Testis (tissue), 5 donors: ENCODE data around the gene SMIM17. TPM values are rescaled to one million over a fixed set of nuclear protein-coding genes. Genes with fewer than 3 reads are reported as not detected.

ENCODE experiments used
- DNase-seq: peaks from one replicate; pipeline ENCODE4 v3.0.0-alpha.2; 2019
- H3K27ac ChIP-seq, 2 donors: fragments of 200-600 bp; sonication (generic); one replicate each; pipeline ENCODE4 v1.5.1; 2019
- H3K27me3 ChIP-seq: fragments of 200-600 bp; sonication (generic); one replicate; pipeline ENCODE4 v1.5.1; 2019
- H3K36me3 ChIP-seq: fragments of 200-600 bp; sonication (generic); one replicate; pipeline ENCODE4 v1.5.1; 2017; ENCODE audit warnings: low read depth; ENCODE audit errors: missing control alignments
- H3K4me1 ChIP-seq: fragments of 200-600 bp; sonication (generic); one replicate; pipeline ENCODE4 v1.5.1; 2019
- H3K4me3 ChIP-seq, 2 donors: fragments of 200-600 bp; sonication (generic); one replicate each; pipeline ENCODE4 v1.5.1; 2017 to 2019
- H3K9me3 ChIP-seq: fragments of 200-600 bp; sonication (generic); one replicate; pipeline ENCODE4 v1.5.1; 2017
- CTCF ChIP-seq, 3 experiments: fragments of 450-650 bp in 2 of 3; fragments of 200-600 bp in 1 of 3; sonication (generic) in 1 of 3; IDR thresholded peaks; one replicate each; pipeline ENCODE4 v1.5.1; 2016 to 2019; ENCODE audit warnings: antibody characterized with exemption in 3 of 3, mild to moderate bottlenecking in 2 of 3, moderate library complexity in 1 of 3
- POLR2A ChIP-seq: fragments of 450-650 bp; IDR thresholded peaks from one replicate; pipeline ENCODE4 v1.6.1; 2017; ENCODE audit warnings: antibody characterized with exemption, mild to moderate bottlenecking, moderate library complexity
- WGBS, 2 donors: methylation state at CpG; one replicate each; pipeline ENCODE4 v1.1.5; 2018; 5-methylcytosine and 5-hydroxymethylcytosine counted together
- intact Hi-C: fragments of 100-400 bp; cut with DNase I; formaldehyde crosslinking; loops from one replicate; pipeline ENCODE4 v1.15.1; 2023; ENCODE audit warnings: low total_unique reads
- long read RNA-seq, 2 donors: transcript quantifications; one replicate each; lab custom pipeline, GENCODE V29; 2026
- polyA plus RNA-seq: library from polyadenylated mRNA; stranded (reverse); fragments of 350-450 nt; fragmentation: Illumina TruSeq; extraction: RNeasy Lipid Tissue Mini Kit (QIAGEN cat#74804); gene quantifications from one replicate; pipeline ENCODE4 v1.2.3, GENCODE V29; 2014; ENCODE audit warnings: low read depth, low replicate concordance; ENCODE audit not compliant: insufficient read depth
- total RNA-seq, 2 donors: library from RNA; depleted of rRNA; stranded (reverse); fragments of >200 nt; gene quantifications; one replicate each; pipeline ENCODE4 v1.2.3, GENCODE V29; 2016

SMIM17 gene
- total RNA-seq = under 1 TPM; 0.25 to 0.79 TPM
- polyA plus RNA-seq = 1.3 TPM
- long read RNA-seq, donor 1 = 0 reads
- long read RNA-seq, donor 2 = 0 reads

DNA sequence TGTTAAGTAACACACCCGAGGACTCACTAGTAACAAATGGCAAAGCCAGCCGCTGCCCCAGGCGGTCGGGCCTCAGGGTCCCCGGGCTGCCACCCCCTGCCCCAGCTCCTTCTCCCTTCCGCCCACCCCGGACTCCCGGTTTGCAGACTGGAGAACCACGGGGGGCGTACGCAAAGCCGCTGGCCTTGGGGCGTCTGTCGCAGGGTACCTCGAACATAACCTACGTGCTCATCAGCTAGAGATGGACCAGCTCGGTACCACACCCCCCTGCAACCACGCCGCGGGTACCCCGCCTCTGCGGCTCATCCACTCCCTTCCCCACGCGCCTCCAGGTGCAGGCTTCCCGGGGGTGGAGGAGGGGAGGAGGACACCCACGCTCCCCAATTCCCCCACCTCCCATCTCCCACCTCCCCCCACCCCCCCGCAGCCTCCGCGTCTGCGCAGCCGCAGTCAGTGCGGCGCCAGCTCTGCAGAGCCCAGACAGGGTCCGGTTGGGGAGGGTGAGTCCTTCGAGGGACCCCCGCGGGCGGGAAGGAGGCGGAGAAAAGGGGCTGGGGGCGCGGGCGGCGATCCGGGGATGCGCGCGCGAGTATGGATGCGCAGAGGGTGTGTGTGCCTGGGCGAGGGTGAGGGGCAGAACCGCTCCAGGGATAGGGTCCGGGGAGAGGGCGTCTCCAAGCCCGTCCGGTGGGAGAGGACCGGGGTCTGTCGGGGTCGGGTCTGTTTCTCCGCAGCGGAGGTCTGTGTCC, at the start of gene SMIM17:
TSS of gene SMIM17 (plus strand) at position 449 of the 749 bp plus-strand sequence. CDS start 2,509 bp downstream, outside the sequence.
- Histone ChIP-seq H3K9me3 (no peaks in the 10 kb centered on the region), H3K36me3 (no peaks in the 10 kb centered on the region), H3K27ac (no peak within 1 kb of the TSS), H3K27me3 (no peaks in the 10 kb centered on the region), H3K4me1 (no peaks in the 10 kb centered on the region), H3K4me3 (peak within 1 kb of the TSS in 1 of 2 donors; percentile 24)
- DNase-seq = no peak
- intact Hi-C loops = no loop called here
- WGBS, 2 donors = 8 to 13% methylated on average over 14 to 56 of the region's 60 CpGs
- TF ChIP-seq POLR2A (no peak), CTCF (IDR thresholded peaks at IDR 0.05) (no peak)

GRCh38 chr19:56594446-56594782, 48.5 kb upstream of the SMIM17 start:
- Histone ChIP-seq H3K9me3 (no peaks in the 10 kb centered on the region), H3K4me1 (peaks cover 5% of the 10 kb centered on the region), H3K36me3 (no peaks in the 10 kb centered on the region), H3K27ac (no peak overlapping the region), H3K4me3 (peak overlapping the region in 1 of 2 donors; percentile 88), H3K27me3 (no peaks in the 10 kb centered on the region)
- TF ChIP-seq POLR2A (no peak), CTCF (IDR thresholded peaks at IDR 0.05) (no peak)
- intact Hi-C loops = no loop called here
- DNase-seq = no peak
- 51 to 58% methylated on average over 4 of the region's 4 CpGs for WGBS, 2 donors

GRCh38 chr19:56594783-56595547, 48.0 kb upstream of the SMIM17 start, which contains the start of gene ZNF71:
Gene ZNF71, plus strand, starts transcription at chr19:56595302. Its CDS starts 6,257 bp downstream, at chr19:56601559.
- peak within 1 kb of the TSS; percentile 85 to 88 for H3K4me3 ChIP-seq
- no peaks in the 10 kb centered on the region for H3K36me3 ChIP-seq
- peak in 1 of 3 experiments; percentile 5 for TF ChIP-seq CTCF (IDR thresholded peaks at IDR 0.05)
- TF ChIP-seq POLR2A = no peak
- peak; percentile 92 for DNase-seq
- H3K27ac ChIP-seq = peak within 1 kb of the TSS; percentile 71
- no peaks in the 10 kb centered on the region for H3K27me3 ChIP-seq
- H3K9me3 ChIP-seq = no peaks in the 10 kb centered on the region
- intact Hi-C loops = no loop called here
- H3K4me1 ChIP-seq = peaks cover 5% of the 10 kb centered on the region
- 0% methylated on average over 10 to 52 of the region's 52 CpGs for WGBS, 2 donors

DNA sequence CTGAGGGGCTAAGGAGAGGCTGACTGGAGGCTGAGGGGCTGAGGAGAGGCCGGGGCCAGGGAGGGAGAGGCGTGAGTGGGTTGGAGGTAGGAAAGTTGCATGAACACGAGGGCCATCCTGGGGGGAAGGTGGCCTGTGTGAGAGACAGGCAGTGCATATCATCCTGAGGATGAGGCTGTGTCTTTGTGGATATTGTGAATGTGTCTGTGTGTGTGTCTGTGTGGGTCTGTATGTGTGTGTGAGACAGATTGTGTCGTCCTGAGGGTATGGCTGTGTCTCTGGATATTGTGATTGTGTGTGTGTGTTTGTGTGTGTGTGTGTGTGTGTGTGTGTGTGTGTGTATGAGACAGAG, 47.4 kb upstream of the SMIM17 start:
- Histone ChIP-seq H3K4me3 (peak overlapping the region; percentile 85 to 88), H3K36me3 (no peaks in the 10 kb centered on the region), H3K4me1 (peaks cover 5% of the 10 kb centered on the region), H3K27me3 (no peaks in the 10 kb centered on the region), H3K27ac (peak overlapping the region; percentile 71), H3K9me3 (no peaks in the 10 kb centered on the region)
- TF ChIP-seq CTCF (IDR thresholded peaks at IDR 0.05) (no peak), POLR2A (no peak)
- intact Hi-C loops = no loop called here
- DNase-seq = no peak
- WGBS, 2 donors = 2 to 3% methylated on average over 4 of the region's 4 CpGs
